Esophagus muscularis mucosa (tissue), 4 donors: ENCODE measurements around the gene NTSR1. TPM values are rescaled to one million over a fixed set of nuclear protein-coding genes. Genes with fewer than 3 reads are reported as not detected.

Experiments used
- DNase-seq: peaks from one replicate; pipeline ENCODE4 v3.0.0-alpha.2; 2017; ENCODE audit errors: extremely low spot score
- H3K27ac ChIP-seq, 4 donors: fragments of 200-600 bp; sonication (generic); replicated peaks in 1 of 4; 1 replicate in 3 of 4; 2 replicates in 1 of 4; pipeline ENCODE4 v1.5.1; 2016 to 2019; ENCODE audit warnings: mild to moderate bottlenecking in 1 of 4
- H3K27me3 ChIP-seq, 4 donors: fragments of 200-600 bp; sonication (generic); one replicate each; pipeline versions ENCODE4 v1.5.1 to v1.6.0; 2016 to 2019
- H3K36me3 ChIP-seq, 4 donors: fragments of 200-600 bp; sonication (generic); one replicate each; pipeline ENCODE4 v1.5.1; 2016 to 2019
- H3K4me1 ChIP-seq, 4 donors: fragments of 200-600 bp; sonication (generic); one replicate each; pipeline ENCODE4 v1.5.1; 2016 to 2019
- H3K4me3 ChIP-seq, 4 donors: fragments of 200-600 bp; sonication (generic); 1 replicate in 2 of 4; 2 replicates in 2 of 4; pipeline ENCODE4 v1.5.1; 2016 to 2019; ENCODE audit warnings: mild to moderate bottlenecking in 4 of 4, moderate library complexity in 1 of 4
- H3K9me3 ChIP-seq, 4 donors: fragments of 200-600 bp; sonication (generic); 1 replicate in 3 of 4; 2 replicates in 1 of 4; pipeline ENCODE4 v1.5.1; 2016 to 2019
- CTCF ChIP-seq, 3 experiments: fragments of 200-600 bp in 2 of 3; fragments of 450-650 bp in 1 of 3; sonication (generic) in 2 of 3; IDR thresholded peaks; one replicate each; pipeline ENCODE4 v1.5.1; 2017 to 2019; ENCODE audit warnings: antibody characterized with exemption in 3 of 3, mild to moderate bottlenecking in 2 of 3, moderate library complexity in 1 of 3
- EP300 ChIP-seq: sonication (generic); formaldehyde crosslinking; IDR thresholded peaks from one replicate; pipeline ENCODE4 v1.6.1; 2017; ENCODE audit warnings: antibody characterized with exemption
- POLR2A ChIP-seq: fragments of 450-650 bp; IDR thresholded peaks from one replicate; pipeline ENCODE4 v1.6.1; 2017; ENCODE audit warnings: antibody characterized with exemption, moderate library complexity, mild to moderate bottlenecking, low read depth
- POLR2AphosphoS5 ChIP-seq, 2 donors: sonication (generic); formaldehyde crosslinking; IDR thresholded peaks; one replicate each; pipeline ENCODE4 v1.6.1; 2017; ENCODE audit warnings: antibody characterized with exemption in 2 of 2
- WGBS: methylation state at CpG from one replicate; pipeline ENCODE4 v1.1.5; 2018; 5-methylcytosine and 5-hydroxymethylcytosine counted together
- intact Hi-C: fragments of 100-400 bp; cut with DNase I; formaldehyde crosslinking; loops from one replicate; pipeline ENCODE4 v1.15.1; 2023
- total RNA-seq, 4 donors: library from RNA; depleted of rRNA; stranded (reverse); fragments of >200 nt; gene quantifications; one replicate each; pipeline versions ENCODE4 v1.1.0 to v1.2.1, GENCODE V29; 2016

NTSR1 gene
- total RNA-seq, 4 donors from 2014 or later, result 0.42 to 1.6 (median 0.80) TPM

- intact Hi-C loops, result no loop called here
- DNase-seq, result no peak
- Histone ChIP-seq H3K4me3 (no peak overlapping the region), H3K27me3 (peaks cover 0 to 97% (median 2%) of the 10 kb centered on the region in 4 donors), H3K27ac (no peak overlapping the region), H3K9me3 (no peaks in the 10 kb centered on the region), H3K36me3 (no peaks in the 10 kb centered on the region), H3K4me1 (peaks cover 0 to 19% (median 7%) of the 10 kb centered on the region in 4 donors)
- TF ChIP-seq POLR2A (no peak), CTCF (IDR thresholded peaks at IDR 0.05) (no peak), POLR2AphosphoS5 (IDR thresholded peaks at IDR 0.05) (no peak), EP300 (no peak)
- 87% methylated on average over 14 of the region's 29 CpGs for WGBS
Observed at GRCh38 chr20:62738025-62738881, 29.6 kb downstream of the NTSR1 start.

GRCh38 chr20:62739067-62739466 lies 30.4 kb downstream of the NTSR1 start:
- TF ChIP-seq POLR2A (no peak), EP300 (no peak), CTCF (IDR thresholded peaks at IDR 0.05) (no peak), POLR2AphosphoS5 (IDR thresholded peaks at IDR 0.05) (no peak)
- Histone ChIP-seq H3K4me3 (no peak overlapping the region), H3K27me3 (peaks cover 0 to 100% (median 2%) of the 10 kb centered on the region in 4 donors), H3K4me1 (peaks cover 0 to 18% (median 7%) of the 10 kb centered on the region in 4 donors), H3K9me3 (no peaks in the 10 kb centered on the region), H3K27ac (no peak overlapping the region), H3K36me3 (no peaks in the 10 kb centered on the region)
- DNase-seq, result no peak
- 89% methylated on average over 8 of the region's 12 CpGs for WGBS
- intact Hi-C loops, result no loop called here

GRCh38 chr20:62739581-62740285 lies 31.1 kb downstream of the NTSR1 start:
- no peaks in the 10 kb centered on the region for H3K9me3 ChIP-seq
- H3K27ac ChIP-seq, result peak overlapping the region in 1 of 4 donors; percentile 40
- DNase-seq, result no peak
- peak overlapping the region in 2 of 4 donors; percentile 2 to 22 for H3K4me3 ChIP-seq
- no peaks in the 10 kb centered on the region for H3K36me3 ChIP-seq
- H3K4me1 ChIP-seq, result peaks cover 0 to 18% (median 7%) of the 10 kb centered on the region in 4 donors
- TF ChIP-seq EP300 (no peak), POLR2AphosphoS5 (IDR thresholded peaks at IDR 0.05) (no peak), CTCF (IDR thresholded peaks at IDR 0.05) (no peak), POLR2A (no peak)
- peaks cover 0 to 99% (median 2%) of the 10 kb centered on the region in 4 donors for H3K27me3 ChIP-seq
- intact Hi-C loops, result no loop called here
- WGBS, result 67% methylated on average over 13 of the region's 32 CpGs

- TF ChIP-seq POLR2AphosphoS5 (IDR thresholded peaks at IDR 0.05), result no peak
- TF ChIP-seq CTCF (IDR thresholded peaks at IDR 0.05), result no peak
- DNase-seq, result no peak
- Histone ChIP-seq H3K9me3 (no peaks in the 10 kb centered on the region), H3K36me3 (no peaks in the 10 kb centered on the region), H3K27me3 (peaks cover 0 to 94% (median 2%) of the 10 kb centered on the region in 4 donors), H3K27ac (peak overlapping the region in 1 of 4 donors; percentile 40), H3K4me3 (peak overlapping the region in 1 of 4 donors; percentile 2), H3K4me1 (peaks cover 0 to 18% (median 7%) of the 10 kb centered on the region in 4 donors)
- intact Hi-C loops, result no loop called here
- 66% methylated on average over 22 of the region's 28 CpGs for whole genome bisulfite sequencing
Observed at GRCh38 chr20:62740286-62741141, 31.9 kb downstream of the NTSR1 start.
